ENCODE results near the gene ALAS1.

GRCh38 chr3:52185311-52185710 lies 12.6 kb upstream of the ALAS1 start:
- TF ChIP-seq FOXJ3 (CRISPR knock-in tag; IDR thresholded peaks at IDR 0.05) (no peak), ZZZ3 (IDR thresholded peaks at IDR 0.05) (no peak), ZNF124 (CRISPR knock-in tag; IDR thresholded peaks at IDR 0.05) (no peak), CTCF (IDR thresholded peaks at IDR 0.05 in 2 of 3, conservative IDR thresholded peaks at IDR 0.05 in 1 of 3; ENCODE audit: insufficient read depth in 2 of 3, low read depth in 1 of 3, low read length in 3 of 3) (no peak), CBX2 (IDR thresholded peaks at IDR 0.05; ENCODE audit: insufficient read depth, low read length, poor library complexity, severe bottlenecking) (no peak), ELK3 (CRISPR knock-in tag; IDR thresholded peaks at IDR 0.05) (no peak)

All from K562 (cell line).